Ammon's horn (tissue), 1 donor: ENCODE measurements around the gene PLXNA4.

Experiments used
- DNase-seq: peaks from one replicate; pipeline ENCODE4 v3.0.0-alpha.2; 2016; ENCODE audit warnings: low spot score

The PLXNA4 gene

GRCh38 chr7:132475037-132475668, 101.1 kb downstream of the PLXNA4 start:
- no peak for DNase-seq

- DNase-seq: no peak
These were observed 103.7 kb downstream of the PLXNA4 start for GRCh38 chr7:132472463-132473120.

GRCh38 chr7:132471515-132471914, 104.8 kb downstream of the PLXNA4 start:
- no peak for DNase-seq

GRCh38 chr7:132469681-132470080, 106.6 kb downstream of the PLXNA4 start:
- no peak for DNase-seq

GRCh38 chr7:132469264-132469663, 107.0 kb downstream of the PLXNA4 start:
- DNase-seq: no peak

GRCh38 chr7:132466367-132466766, 109.9 kb downstream of the PLXNA4 start:
- no peak for DNase-seq

GRCh38 chr7:132465516-132465915, 110.8 kb downstream of the PLXNA4 start:
- no peak for DNase-seq

GRCh38 chr7:132464740-132465139, 111.5 kb downstream of the PLXNA4 start:
- DNase-seq: no peak

- DNase-seq: no peak
These were observed 112.3 kb downstream of the PLXNA4 start for GRCh38 chr7:132463922-132464321.

- no peak for DNase-seq
These were observed 113.8 kb downstream of the PLXNA4 start for GRCh38 chr7:132462478-132462877.

GRCh38 chr7:132461032-132461592, 115.2 kb downstream of the PLXNA4 start:
- no peak for DNase-seq

GRCh38 chr7:132458729-132459128, 117.5 kb downstream of the PLXNA4 start:
- DNase-seq: no peak

- no peak for DNase-seq
These were observed 118.6 kb downstream of the PLXNA4 start for GRCh38 chr7:132457658-132458057.

- no peak for DNase-seq
These were observed 119.9 kb downstream of the PLXNA4 start for GRCh38 chr7:132456418-132456817.

GRCh38 chr7:132455378-132455777, 120.9 kb downstream of the PLXNA4 start:
- no peak for DNase-seq

GRCh38 chr7:132453826-132454225, 122.4 kb downstream of the PLXNA4 start:
- no peak for DNase-seq

GRCh38 chr7:132451161-132451560, 125.1 kb downstream of the PLXNA4 start:
- DNase-seq: no peak

- no peak for DNase-seq
These were observed 125.6 kb downstream of the PLXNA4 start for GRCh38 chr7:132450696-132451095.

GRCh38 chr7:132450188-132450587, 126.1 kb downstream of the PLXNA4 start:
- no peak for DNase-seq

- DNase-seq: no peak
These were observed 129.5 kb downstream of the PLXNA4 start for GRCh38 chr7:132446666-132447278.

GRCh38 chr7:132446260-132446659, 130.0 kb downstream of the PLXNA4 start:
- DNase-seq: peak; percentile 31

- no peak for DNase-seq
These were observed 132.3 kb downstream of the PLXNA4 start for GRCh38 chr7:132443761-132444520.
